ENCODE results near the gene COASY.
A peak's percentile ranks its signal among the peaks of the same experiment; 100 is the strongest.

Gene COASY

GRCh38 chr17:42563950-42564349 lies 2.0 kb downstream of the COASY start:
- H3K4me3 Mint-ChIP-seq, result peak overlapping the region; percentile 62 to 90
- no peak for ATAC-seq (replicated peaks)
- peak overlapping the region in 1 of 2 donors; percentile 92 for H3K27ac Mint-ChIP-seq
- H3K9me3 Mint-ChIP-seq, result no peaks in the 10 kb centered on the region
- peaks cover 42% of the 10 kb centered on the region in 2 donors for H3K4me1 Mint-ChIP-seq (ENCODE audit: low read depth in 2 of 2)
- no peaks in the 10 kb centered on the region for H3K27me3 Mint-ChIP-seq
- DNase-seq, result no peak
- peaks cover 57% of the 10 kb centered on the region for H3K36me3 Mint-ChIP-seq (ENCODE audit: insufficient read depth)

- DNase-seq (no peak), ATAC-seq (replicated peaks) (no peak)
- no peak overlapping the region for H3K4me3 Mint-ChIP-seq
- H3K27ac Mint-ChIP-seq, result peak overlapping the region in 1 of 2 donors; percentile 22
- H3K9me3 Mint-ChIP-seq, result no peaks in the 10 kb centered on the region
- no peaks in the 10 kb centered on the region for H3K27me3 Mint-ChIP-seq
- peaks cover 60% of the 10 kb centered on the region for H3K36me3 Mint-ChIP-seq (ENCODE audit: insufficient read depth)
- peaks cover 40 to 43% of the 10 kb centered on the region in 2 donors for H3K4me1 Mint-ChIP-seq (ENCODE audit: low read depth in 2 of 2)
These were observed 3.0 kb downstream of the COASY start for GRCh38 chr17:42564815-42565522.

- DNase-seq (no peak), ATAC-seq (replicated peaks) (no peak)
- Mint-ChIP-seq H3K27ac (peak overlapping the region; percentile 88 to 93), H3K36me3 (ENCODE audit: insufficient read depth) (peaks cover 67% of the 10 kb centered on the region), H3K4me3 (peak overlapping the region; percentile 87 to 98), H3K9me3 (no peaks in the 10 kb centered on the region), H3K4me1 (ENCODE audit: low read depth in 2 of 2) (peaks cover 40 to 43% of the 10 kb centered on the region in 2 donors), H3K27me3 (no peaks in the 10 kb centered on the region)
These were observed 3.7 kb downstream of the COASY start for GRCh38 chr17:42565523-42566214.

- ATAC-seq (replicated peaks) (no peak), DNase-seq (no peak)
- Mint-ChIP-seq H3K4me1 (ENCODE audit: low read depth in 2 of 2) (peaks cover 42 to 43% of the 10 kb centered on the region in 2 donors), H3K36me3 (ENCODE audit: insufficient read depth) (peaks cover 67% of the 10 kb centered on the region), H3K27ac (peak overlapping the region; percentile 88 to 93), H3K27me3 (no peaks in the 10 kb centered on the region), H3K4me3 (peak overlapping the region; percentile 87 to 98), H3K9me3 (no peaks in the 10 kb centered on the region)
These were observed 4.4 kb downstream of the COASY start for GRCh38 chr17:42566215-42566882.

- Mint-ChIP-seq H3K27me3 (no peaks in the 10 kb centered on the region), H3K27ac (peak within 1 kb of the TSS; percentile 88 to 93), H3K4me3 (peak within 1 kb of the TSS; percentile 87 to 98), H3K9me3 (no peaks in the 10 kb centered on the region), H3K4me1 (ENCODE audit: low read depth in 2 of 2) (peaks cover 39% of the 10 kb centered on the region in 2 donors), H3K36me3 (ENCODE audit: insufficient read depth) (peaks cover 67% of the 10 kb centered on the region)
- peak; percentile 76 for ATAC-seq (replicated peaks)
- DNase-seq, result peak; percentile 84 to 89 (median 87)
These were observed 5.1 kb downstream of the COASY start, which contains the start of gene MLX for GRCh38 chr17:42566883-42567573. Gene MLX, plus strand, starts transcription at chr17:42567100. Its CDS starts 25 bp downstream, at chr17:42567125.

GRCh38 chr17:42568341-42569111 lies 6.6 kb downstream of the COASY start:
- H3K36me3 Mint-ChIP-seq (ENCODE audit: insufficient read depth), result peaks cover 72% of the 10 kb centered on the region
- H3K4me1 Mint-ChIP-seq (ENCODE audit: low read depth in 2 of 2), result peaks cover 34 to 35% of the 10 kb centered on the region in 2 donors

GRCh38 chr17:42571435-42572225 lies 9.7 kb downstream of the COASY start:
- Mint-ChIP-seq H3K4me1 (ENCODE audit: low read depth in 2 of 2) (peaks cover 26 to 28% of the 10 kb centered on the region in 2 donors), H3K36me3 (ENCODE audit: insufficient read depth) (peaks cover 59% of the 10 kb centered on the region), H3K9me3 (no peaks in the 10 kb centered on the region), H3K27me3 (no peaks in the 10 kb centered on the region), H3K4me3 (no peak overlapping the region), H3K27ac (no peak overlapping the region)
- ATAC-seq (replicated peaks) (no peak), DNase-seq (no peak)

More at GRCh38 chr17:42568341-42569111, 6.6 kb downstream of the COASY start:
- no peak for DNase-seq
- H3K4me3 Mint-ChIP-seq, result peak overlapping the region; percentile 87 to 98
- H3K9me3 Mint-ChIP-seq, result no peaks in the 10 kb centered on the region
- H3K27ac Mint-ChIP-seq, result no peak overlapping the region
- no peaks in the 10 kb centered on the region for H3K27me3 Mint-ChIP-seq
- ATAC-seq (replicated peaks), result no peak

- no peak for DNase-seq
- ATAC-seq (replicated peaks), result no peak
- Mint-ChIP-seq H3K36me3 (ENCODE audit: insufficient read depth) (peaks cover 53% of the 10 kb centered on the region), H3K27me3 (no peaks in the 10 kb centered on the region), H3K4me1 (ENCODE audit: low read depth in 2 of 2) (peaks cover 27 to 32% of the 10 kb centered on the region in 2 donors), H3K27ac (peak overlapping the region in 1 of 2 donors; percentile 1), H3K9me3 (no peaks in the 10 kb centered on the region), H3K4me3 (no peak overlapping the region)
These were observed 11.1 kb downstream of the COASY start for GRCh38 chr17:42573095-42573494.

GRCh38 chr17:42574463-42574862 lies 12.5 kb downstream of the COASY start:
- Mint-ChIP-seq H3K4me1 (ENCODE audit: low read depth in 2 of 2) (peaks cover 27 to 33% of the 10 kb centered on the region in 2 donors), H3K27ac (no peak overlapping the region), H3K4me3 (no peak overlapping the region), H3K36me3 (ENCODE audit: insufficient read depth) (peaks cover 49% of the 10 kb centered on the region), H3K9me3 (no peaks in the 10 kb centered on the region), H3K27me3 (no peaks in the 10 kb centered on the region)
- DNase-seq, result no peak
- ATAC-seq (replicated peaks), result no peak

GRCh38 chr17:42577140-42577531 lies 15.2 kb downstream of the COASY start:
- DNase-seq (no peak), ATAC-seq (replicated peaks) (no peak)
- Mint-ChIP-seq H3K27ac (peak overlapping the region; percentile 93 to 94), H3K4me1 (ENCODE audit: low read depth in 2 of 2) (peaks cover 25 to 36% of the 10 kb centered on the region in 2 donors), H3K27me3 (no peaks in the 10 kb centered on the region), H3K9me3 (no peaks in the 10 kb centered on the region), H3K4me3 (peak overlapping the region; percentile 94 to 97), H3K36me3 (ENCODE audit: insufficient read depth) (peaks cover 42% of the 10 kb centered on the region)

- peaks cover 24 to 35% of the 10 kb centered on the region in 2 donors for H3K4me1 Mint-ChIP-seq (ENCODE audit: low read depth in 2 of 2)
- H3K27me3 Mint-ChIP-seq, result no peaks in the 10 kb centered on the region
These were observed 15.8 kb downstream of the COASY start, which contains the start of gene PSMC3IP for GRCh38 chr17:42577532-42578281. Gene PSMC3IP, minus strand, starts transcription at chr17:42577729. Its CDS starts 43 bp downstream, at chr17:42577686.

More at GRCh38 chr17:42577532-42578281, 15.8 kb downstream of the COASY start, which contains the start of gene PSMC3IP:
- ATAC-seq (replicated peaks), result peak; percentile 94
- H3K36me3 Mint-ChIP-seq (ENCODE audit: insufficient read depth), result peaks cover 42% of the 10 kb centered on the region
- H3K27ac Mint-ChIP-seq, result peak within 1 kb of the TSS; percentile 93 to 94
- H3K9me3 Mint-ChIP-seq, result no peaks in the 10 kb centered on the region
- DNase-seq, result peak; percentile 86 to 88 (median 86)
- H3K4me3 Mint-ChIP-seq, result peak within 1 kb of the TSS; percentile 94 to 97
